RCC 7860 (cell line): ENCODE measurements around the gene BAZ2B.
"Not testable (repeated sequence)": the region's sequence is repeated elsewhere in the genome, so short reads cannot be mapped to it uniquely, and the experiment has no call there.

ENCODE experiments used
- DNase-seq: peaks from one replicate; pipeline ENCODE4 v3.0.0-alpha.2; 2015; ENCODE audit warnings: low spot score
- FAIRE-seq: peaks from 2 replicates; lab custom pipeline; 2012; peaks lifted over from hg19 to GRCh38; lab: Jason Lieb, UNC

BAZ2B gene

DNA sequence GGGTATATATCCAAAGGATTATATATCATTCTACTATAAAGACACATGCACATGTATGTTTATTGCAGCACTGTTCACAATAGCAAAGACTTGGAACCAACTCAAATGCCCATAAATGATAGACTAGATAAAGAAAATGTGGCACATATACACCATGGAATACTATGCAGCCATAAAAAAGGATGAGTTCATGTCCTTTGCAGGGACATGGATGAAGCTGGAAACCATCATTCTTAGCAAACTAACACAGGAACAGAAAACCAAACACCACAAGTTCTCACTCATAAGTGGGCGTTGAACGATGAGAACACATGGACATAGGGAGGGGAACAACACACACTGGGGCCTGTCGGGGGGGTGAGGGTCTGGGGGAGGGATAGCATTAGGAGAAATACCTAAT is 254.7 kb downstream of the BAZ2B start:
- not testable (repeated sequence) for FAIRE-seq, DNase-seq

DNA sequence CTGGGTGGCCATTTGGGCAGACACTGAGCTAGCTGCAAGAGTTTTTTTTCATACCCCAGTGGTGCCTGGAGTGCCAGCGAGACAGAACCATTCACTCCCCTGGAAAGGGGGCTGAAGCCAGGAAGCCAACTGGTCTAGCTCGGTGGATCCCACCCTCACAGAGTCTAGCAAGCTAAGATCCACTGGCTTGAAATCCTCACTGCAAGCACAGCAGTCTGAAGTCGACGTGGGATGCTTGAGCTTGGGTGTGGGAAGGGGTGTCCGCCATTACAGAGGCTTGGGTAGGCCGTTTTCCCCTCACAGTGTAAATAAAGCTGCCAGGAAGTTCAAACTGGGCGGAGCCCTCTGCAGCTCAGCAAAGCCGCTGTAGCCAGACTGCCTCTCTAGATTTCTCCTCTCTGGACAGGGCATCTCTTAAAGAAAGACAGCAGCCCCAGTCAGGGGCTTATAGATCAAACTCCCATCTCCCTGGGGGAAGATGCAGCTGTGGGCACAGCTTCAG is 260.2 kb downstream of the BAZ2B start:
- no peak for DNase-seq
- FAIRE-seq, result no peak

DNA sequence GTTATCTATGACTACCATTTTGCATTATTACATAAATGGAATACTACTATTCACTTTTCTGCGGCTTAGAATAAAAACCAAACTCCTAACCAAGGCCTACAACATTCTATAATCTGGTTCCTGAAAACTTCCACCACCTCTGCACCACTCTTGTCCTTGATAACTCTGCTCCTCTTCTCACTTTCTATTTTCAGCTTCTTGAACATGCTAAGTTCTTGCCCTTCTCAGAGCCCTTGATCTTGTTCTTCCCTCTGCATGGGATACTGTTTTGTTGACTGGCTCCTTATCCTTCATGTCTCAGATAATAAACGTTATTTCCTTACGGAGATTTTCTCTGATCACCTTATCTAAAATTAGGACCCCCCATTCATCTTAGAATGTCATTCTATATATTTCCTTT is 264.4 kb downstream of the BAZ2B start:
- FAIRE-seq, result no peak
- no peak for DNase-seq

DNA sequence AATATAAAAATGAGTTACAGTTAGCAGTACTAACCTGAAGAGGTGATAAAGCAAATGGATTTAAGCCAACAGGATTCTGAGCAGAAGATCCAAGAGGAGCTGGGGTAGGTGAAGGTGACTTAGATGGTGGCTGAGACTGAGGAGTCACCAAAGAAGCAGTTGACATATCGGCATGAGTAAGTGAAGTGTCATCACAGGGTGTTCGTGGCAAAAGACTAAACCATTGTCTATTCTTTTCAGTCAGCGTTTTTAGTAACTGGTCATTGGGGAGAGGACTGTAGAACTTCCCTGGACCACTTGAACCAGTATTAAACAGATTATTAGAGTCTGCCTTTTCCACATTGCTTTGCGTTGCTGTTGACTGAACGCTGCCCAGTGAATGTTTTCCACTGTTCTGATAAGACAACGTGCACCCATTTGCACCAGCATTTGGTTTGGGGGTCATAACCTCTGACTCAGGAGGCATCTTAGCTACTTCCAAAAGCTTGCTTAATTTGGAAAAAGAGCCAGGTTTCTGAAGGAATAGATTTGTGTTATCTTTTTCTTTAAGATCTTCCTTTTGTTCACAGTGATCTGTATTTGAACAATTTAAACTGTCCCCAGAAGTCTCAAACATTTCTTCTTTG is 266.6 kb downstream of the BAZ2B start:
- peak; percentile 69 for DNase-seq
- FAIRE-seq, result peak; percentile 42

DNA sequence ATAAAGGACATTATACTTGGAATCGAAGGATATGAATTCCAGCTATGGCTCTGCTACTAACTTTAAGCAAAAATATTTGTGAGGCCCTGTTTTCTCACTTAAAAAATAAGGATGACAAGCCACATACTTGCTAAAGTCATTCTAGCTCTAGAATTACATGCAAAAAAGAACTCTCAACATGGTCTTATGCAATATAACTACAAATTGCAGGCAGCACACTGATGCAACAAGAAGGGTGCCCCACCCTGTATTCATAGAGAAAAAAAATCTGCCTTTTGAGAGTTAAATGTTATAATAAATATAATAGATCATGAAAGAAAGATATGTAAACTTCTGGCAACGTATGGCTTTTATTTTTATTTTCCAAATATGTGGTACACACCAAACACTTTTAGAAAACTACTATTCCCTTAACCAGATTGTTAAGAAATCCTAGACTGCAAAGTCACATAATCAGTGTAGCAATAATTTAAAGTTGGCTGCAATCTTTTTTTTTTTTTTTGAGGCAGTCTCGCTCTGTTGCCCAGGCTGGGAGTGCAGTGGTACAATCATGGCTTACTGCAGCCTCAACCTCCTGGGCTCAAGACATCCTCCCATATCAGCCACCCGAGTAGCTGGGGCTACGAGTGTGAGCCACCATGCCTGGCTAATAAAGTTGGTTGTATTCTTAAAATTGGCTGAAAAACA is 289.6 kb downstream of the BAZ2B start:
- FAIRE-seq (no peak), DNase-seq (no peak)

DNA sequence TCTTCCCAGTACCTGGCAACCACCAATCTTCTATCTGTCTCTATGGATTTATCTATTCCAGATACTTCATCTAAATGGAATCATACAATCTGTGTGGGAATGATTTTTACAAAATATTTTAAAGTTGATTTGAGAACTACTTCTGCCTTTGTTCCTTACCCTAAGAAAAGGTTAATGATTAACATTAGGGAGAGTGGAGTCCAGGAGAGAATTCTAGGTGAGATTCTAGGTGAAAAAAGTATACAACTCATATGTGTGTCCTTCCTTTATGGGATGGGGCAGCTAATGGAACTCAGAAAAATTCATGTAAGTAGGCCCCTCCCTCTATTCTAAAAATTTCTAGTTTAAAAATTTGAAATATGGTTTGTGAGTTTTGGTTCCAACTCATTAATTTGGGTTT is 293.9 kb downstream of the BAZ2B start:
- no peak for DNase-seq
- FAIRE-seq, result no peak

DNA sequence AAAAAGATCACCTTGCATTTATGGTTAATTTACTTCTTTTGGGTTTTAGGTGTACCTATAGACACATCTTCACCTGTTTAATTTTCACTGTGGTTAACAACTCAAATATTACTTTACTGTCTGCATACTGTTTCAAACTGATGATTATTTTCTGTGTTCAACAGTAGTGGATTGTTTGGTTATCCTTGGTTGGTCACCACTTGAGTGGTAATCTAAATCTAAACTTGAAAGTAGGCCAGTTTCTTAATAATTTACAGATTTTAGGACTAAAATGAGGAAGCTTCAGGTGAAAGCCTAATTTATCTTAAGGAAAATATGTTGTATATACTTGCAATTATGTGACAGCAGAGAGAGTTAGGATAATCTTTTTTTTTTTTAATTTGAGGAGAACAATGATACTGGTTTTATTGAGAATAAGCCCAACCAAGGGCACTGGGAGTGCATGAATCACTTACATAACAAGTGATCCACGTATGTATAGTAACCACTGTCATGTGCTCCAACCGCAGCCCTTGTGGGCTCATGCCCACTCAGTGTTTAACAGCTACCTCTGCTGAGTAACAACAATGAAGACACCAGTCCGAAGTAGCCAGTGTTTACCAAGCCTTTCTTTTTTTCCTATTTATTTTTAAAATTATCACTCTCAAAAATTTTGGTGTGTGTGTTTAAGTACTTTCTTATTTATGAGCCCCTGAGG is 298.8 kb downstream of the BAZ2B start:
- FAIRE-seq (no peak), DNase-seq (peak; percentile 20)

DNA sequence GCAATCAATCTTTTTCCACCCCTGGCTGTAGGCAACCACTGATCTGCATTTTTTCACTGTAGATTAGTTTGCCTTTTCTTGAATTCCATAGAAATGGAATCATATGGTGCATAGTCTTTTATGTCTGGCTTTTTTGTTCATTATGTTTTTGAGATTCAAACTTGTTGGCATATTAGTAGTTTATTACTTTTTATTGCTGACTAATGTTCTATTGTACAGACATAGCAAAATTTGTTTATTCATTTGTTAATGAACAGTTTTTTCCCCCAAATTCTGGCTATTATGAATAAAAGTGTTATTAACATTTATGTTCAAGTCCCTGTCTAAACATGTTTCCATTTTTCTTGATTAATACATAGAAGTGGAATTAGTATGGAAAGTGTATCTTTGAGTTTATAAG is 308.4 kb downstream of the BAZ2B start:
- no peak for FAIRE-seq
- DNase-seq, result no peak

DNA sequence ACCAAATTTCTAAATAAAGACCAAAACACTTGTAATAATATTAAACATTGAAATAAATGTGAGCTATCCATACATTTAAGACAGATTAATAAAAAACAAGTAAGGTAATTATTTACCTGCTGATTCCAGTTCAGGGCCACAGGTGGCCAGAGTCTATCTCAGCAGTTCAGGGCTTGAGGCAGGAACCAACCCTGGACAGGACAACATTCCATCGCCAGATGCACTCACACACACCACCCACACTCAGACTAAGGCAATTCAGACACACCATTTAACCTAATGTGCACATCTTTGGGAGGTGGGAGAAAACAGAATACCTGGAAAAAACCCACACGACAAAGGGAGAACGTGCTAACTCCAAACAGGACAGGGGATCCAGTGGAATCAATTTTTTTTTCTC is 315.8 kb downstream of the BAZ2B start:
- DNase-seq (no peak), FAIRE-seq (no peak)

DNA sequence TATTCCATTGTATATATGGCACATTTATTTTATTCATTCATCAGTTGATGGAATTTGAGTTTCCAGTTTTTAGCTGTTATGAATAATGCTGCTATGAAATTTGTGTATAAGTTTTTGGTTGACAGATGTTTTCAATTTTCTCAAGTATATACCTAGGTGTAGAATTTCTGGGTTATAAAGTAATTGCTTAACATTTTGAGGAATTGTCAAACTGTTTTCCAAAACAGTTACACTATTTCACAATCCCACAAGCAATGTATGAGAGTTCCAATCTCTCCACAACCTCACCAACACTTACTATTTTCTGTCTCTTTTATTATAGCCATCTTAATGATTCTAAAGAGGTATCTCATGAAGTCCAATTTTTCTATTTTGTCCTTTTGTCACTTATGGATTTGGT is 317.4 kb downstream of the BAZ2B start:
- FAIRE-seq (no peak), DNase-seq (no peak)

DNA sequence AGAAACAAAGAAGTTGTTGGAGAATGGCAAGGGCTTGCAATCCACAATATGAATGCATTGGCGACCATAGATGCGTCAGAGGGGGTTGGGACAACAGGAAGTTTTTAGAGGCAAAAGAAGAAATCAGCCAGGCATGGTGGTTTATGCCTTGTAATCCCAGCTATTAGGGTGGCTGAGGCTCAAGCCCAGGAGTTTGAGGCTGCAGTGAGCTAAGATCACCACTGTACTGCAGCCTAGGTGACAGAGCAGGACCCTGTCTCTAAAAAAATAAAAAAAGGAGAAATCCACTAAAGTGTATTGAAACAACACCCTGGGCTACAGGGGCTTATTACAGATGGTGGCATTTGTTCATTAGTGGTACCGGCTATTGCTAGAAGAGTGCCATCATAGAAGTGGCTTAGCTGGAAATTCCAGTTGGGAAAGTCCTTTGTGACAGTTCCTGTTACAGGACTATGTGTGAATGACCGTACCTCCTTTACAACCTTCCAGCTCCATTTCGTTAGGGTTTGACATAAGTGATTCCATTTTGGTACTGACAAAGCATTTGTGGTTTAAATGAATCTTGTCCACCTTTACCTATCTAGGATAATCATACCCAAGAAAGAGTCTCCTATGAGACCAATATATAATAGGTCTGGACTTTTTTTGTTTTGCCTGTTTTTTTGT is 319.2 kb downstream of the BAZ2B start:
- no peak for FAIRE-seq
- no peak for DNase-seq

DNA sequence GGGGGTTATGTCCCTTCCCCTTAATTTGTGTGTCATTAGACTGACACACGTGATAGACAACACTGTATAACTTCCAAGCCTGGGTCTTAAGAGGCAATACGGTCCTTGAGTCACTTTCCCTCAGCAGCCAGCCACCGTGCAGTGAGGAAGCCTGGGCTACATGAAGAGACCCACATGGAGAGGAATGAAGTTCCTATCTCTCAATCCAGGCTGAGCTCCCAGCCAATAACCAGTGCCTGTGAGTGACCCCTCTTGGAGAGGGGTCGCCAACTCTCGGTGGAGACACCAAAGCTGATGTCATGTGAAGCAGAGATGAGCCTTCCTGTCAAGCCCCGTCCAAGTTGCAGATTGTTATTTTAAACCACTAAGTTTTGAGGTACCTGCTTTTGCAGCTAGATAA is 324.2 kb downstream of the BAZ2B start:
- no peak for FAIRE-seq
- DNase-seq, result no peak

DNA sequence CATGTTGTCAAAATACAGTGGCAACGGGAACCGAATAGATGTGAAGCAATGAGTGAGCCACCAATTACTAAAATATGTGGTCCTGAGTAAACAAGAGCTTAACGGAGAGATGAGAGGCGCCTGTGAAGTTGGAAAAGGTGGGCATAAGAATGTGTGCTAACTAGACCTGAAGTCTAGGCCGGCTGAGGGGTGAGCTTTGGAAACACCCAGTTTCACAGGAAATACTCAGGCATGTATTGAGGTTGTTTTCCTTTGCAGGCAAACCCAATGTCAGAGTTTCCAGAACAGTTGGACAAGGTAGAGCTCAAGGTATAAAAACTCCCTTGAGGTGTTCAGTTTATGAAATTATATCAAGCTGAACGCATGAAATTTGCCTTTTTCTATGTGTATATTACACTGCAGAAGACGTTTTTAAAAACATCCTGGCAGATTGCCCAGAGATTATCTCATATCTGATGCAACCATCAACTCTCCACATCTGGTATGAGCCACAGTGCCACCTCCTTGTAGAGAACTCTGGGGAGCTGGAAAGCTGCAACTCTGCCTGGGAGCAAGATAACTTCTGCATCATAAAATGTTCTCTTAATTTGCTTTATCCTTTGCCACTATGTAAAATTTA is 325.9 kb downstream of the BAZ2B start:
- DNase-seq (peak; percentile 45), FAIRE-seq (no peak)

DNA sequence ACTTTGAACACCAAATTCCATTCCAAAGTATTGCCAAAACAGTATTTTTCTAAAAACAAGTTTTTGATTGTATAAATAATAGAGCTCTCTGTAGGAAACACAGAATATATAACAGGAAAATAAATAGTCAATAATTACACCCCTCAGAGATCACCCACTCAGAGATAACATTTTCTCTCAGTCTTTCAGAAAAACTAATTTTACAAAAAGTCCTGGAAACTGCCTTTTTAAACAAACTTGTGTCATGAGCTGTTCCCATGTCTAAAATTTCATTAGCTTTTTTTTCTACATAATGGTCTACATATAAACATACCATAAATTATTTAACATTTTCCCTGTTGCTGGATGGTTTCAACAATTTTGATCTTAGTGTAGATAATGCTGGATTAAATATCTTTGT is 328.6 kb downstream of the BAZ2B start:
- FAIRE-seq (no peak), DNase-seq (no peak)

DNA sequence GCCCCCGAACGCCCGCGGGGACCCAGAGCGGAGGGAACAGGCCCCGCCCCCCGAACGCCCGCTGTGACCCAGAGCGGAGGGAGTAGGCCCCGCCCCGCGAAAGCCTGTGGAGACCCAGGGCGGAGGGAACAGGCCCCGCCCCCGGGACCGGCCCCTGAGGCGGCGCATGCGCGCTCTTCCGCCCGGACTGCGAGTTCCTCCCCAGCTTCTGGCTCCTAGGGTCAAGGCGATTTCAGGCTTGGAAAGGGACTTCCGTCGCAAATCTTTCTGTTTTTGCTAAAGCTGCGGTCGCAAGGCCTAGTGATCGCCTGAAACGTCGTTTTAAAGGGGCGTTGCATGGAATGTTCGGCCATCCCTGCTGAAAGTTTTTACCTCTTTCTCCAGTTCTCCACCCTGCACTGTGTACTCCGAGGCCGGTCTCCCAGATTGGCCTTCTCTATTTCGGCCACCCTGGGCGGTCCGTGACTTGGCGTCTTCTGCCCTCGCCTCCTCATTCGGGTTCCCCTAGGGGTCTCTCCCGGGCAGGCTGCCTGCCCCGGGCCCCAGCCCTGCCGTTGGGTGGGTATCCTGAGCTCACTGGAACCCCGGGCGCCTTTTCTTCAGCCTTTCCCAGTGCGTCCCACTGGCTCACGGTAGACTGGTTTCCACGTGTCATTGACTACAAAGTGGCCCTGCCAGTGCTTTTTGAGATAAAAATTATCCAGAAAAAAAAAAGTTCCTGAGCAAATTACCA is 329.5 kb downstream of the BAZ2B start:
- DNase-seq (peak; percentile 89), FAIRE-seq (peak; percentile 78)

DNA sequence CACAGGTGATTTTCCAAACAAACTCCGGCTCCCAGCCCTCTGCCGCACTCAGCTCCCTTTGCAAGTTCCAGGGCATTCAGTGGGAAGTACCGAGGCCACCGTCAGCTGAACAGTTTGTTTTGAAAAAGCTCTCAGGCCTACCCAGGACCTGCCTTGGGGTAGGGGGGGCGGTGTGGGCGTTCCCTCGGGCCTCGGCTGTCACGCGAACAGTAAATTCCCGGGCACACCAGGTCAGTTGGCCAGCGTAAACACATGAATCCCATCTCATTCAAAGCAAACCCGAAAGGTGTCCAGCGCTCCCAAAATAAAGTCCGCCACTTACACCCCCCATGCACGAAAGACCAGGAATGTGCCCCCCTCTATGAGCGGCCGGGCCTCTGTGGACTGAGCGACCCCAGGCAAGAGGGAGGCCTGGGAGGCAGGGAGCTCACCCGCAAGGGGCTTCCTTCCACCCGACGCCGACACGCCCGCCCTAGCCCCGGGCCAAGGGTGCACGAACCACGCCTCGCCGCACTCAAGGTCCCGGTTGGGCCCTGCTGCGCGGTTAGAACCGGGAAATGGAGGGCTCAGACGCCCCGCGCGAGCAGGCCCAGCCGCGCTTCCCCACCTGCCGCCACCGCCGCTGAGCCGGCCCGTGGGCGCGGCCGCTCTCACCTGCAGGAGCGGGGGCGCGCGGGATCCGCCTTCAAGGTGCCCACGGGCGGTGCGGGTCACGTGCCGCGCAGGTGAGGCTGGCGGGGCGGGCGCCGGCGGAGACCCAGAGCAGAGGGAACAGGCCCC is 330.2 kb downstream of the BAZ2B start, which contains the start of gene WDSUB1:
Gene WDSUB1, minus strand, starts transcription at position 775 of the 780 bp plus-strand sequence. CDS start 3,634 bp downstream, outside the sequence.
- FAIRE-seq (no peak), DNase-seq (no peak)

DNA sequence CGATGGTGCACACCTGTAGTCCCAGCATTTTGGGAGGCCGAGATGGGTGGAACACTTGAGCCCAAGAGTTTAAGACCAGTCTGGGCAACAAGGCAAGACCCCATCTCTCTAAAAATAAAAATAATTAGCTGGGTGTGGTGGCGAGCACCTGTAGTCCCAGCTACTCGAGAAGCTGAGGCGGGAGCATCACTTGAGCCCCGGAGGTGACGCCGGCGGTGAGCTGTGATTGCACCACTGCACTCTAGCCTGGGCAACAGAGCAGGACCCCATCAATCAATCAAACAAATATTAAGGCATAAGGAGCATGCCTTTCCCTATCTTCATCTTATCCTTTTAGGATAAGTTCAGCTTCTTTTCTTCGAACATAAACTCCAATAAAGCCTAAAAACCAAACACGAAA is 330.9 kb downstream of the BAZ2B start:
- FAIRE-seq, result no peak
- DNase-seq, result no peak

DNA sequence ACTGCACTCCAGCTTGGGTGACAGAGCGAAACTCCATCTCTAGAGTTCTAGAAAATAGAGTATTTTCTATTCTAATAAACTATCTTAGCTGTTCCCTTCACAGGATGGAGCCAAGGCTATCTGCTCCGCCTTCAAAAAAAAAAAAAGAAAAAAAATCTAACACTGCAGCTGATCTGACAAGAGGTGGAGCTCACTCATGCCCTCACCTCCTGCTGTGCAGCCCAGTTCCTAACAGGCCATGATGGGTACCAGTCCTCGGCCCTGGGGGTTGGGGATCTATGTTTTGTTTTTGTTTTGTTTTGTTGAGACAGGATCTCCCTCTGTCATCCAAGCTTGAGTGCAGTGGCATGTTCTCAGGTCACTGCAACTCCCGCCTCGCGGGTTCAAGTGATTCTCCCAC is 332.8 kb downstream of the BAZ2B start:
- DNase-seq (no peak), FAIRE-seq (no peak)

DNA sequence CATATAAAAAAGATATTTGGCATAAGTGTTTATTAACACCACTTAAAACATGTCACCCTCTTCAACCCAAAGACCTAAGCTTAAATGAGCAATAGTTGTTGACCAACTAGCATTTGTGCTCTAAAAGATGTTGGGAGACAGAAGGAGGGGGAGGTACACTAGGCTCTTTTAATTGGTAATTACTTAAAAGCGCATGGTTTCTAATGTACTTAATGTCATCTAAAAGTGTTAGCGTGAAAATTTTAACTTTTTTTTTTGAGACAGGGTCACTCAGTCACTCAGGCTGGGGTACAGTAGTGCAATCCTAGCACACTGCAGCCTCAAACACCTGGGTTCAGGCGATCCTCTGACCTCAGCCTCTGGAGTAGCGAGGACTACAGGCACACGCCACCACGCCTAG is 335.3 kb downstream of the BAZ2B start:
- DNase-seq (no peak), FAIRE-seq (no peak)
